ENCODE measurements around the gene PRKG1.

Gene PRKG1

GRCh38 chr10:51079766-51080165 lies 5.5 kb downstream of the PRKG1 start:
- H2AFZ ChIP-seq (ENCODE audit: low read depth, low read length): no peak overlapping the region
- H3K4me2 ChIP-seq (ENCODE audit: insufficient read depth, low read length): no peak overlapping the region

GRCh38 chr10:51080311-51081006 lies 6.2 kb downstream of the PRKG1 start:
- ATAC-seq (ENCODE audit: insufficient read depth, low read depth) (no peak), DNase-seq (no peak)
- Histone ChIP-seq H3K27ac (ENCODE audit: low read length) (no peak overlapping the region), H3K27me3 (ENCODE audit: insufficient read depth, low read length, poor library complexity) (no peaks in the 10 kb centered on the region), H3K4me1 (ENCODE audit: insufficient read depth, low read length) (no peaks in the 10 kb centered on the region), H3K9me3 (ENCODE audit: insufficient read depth, low read length, severe bottlenecking) (no peaks in the 10 kb centered on the region), H3K9ac (ENCODE audit: low read depth, low read length) (no peak overlapping the region), H3K79me2 (ENCODE audit: insufficient read depth, low read length) (no peaks in the 10 kb centered on the region), H3K36me3 (ENCODE audit: insufficient read depth, low read length) (no peaks in the 10 kb centered on the region), H3K4me2 (ENCODE audit: insufficient read depth, low read length) (no peak overlapping the region), H3K4me3 (ENCODE audit: low read depth in 1 of 2, low read length in 2 of 2) (no peak overlapping the region), H2AFZ (ENCODE audit: low read depth, low read length) (no peak overlapping the region), H4K20me1 (ENCODE audit: insufficient read depth, low read length) (no peaks in the 10 kb centered on the region)
- TF ChIP-seq CTCF (IDR thresholded peaks at IDR 0.05; ENCODE audit: borderline replicate concordance, extremely low read depth, low read length, poor library complexity, severe bottlenecking) (no peak), EZH2 (IDR thresholded peaks at IDR 0.05; ENCODE audit: borderline replicate concordance, low read depth, low read length, severe bottlenecking) (no peak)

More at GRCh38 chr10:51079766-51080165, 5.5 kb downstream of the PRKG1 start:
- Histone ChIP-seq H3K4me3 (ENCODE audit: low read depth in 1 of 2, low read length in 2 of 2) (no peak overlapping the region), H3K4me1 (ENCODE audit: insufficient read depth, low read length) (no peaks in the 10 kb centered on the region), H3K36me3 (ENCODE audit: insufficient read depth, low read length) (no peaks in the 10 kb centered on the region), H3K9me3 (ENCODE audit: insufficient read depth, low read length, severe bottlenecking) (no peaks in the 10 kb centered on the region), H3K9ac (ENCODE audit: low read depth, low read length) (no peak overlapping the region), H4K20me1 (ENCODE audit: insufficient read depth, low read length) (no peaks in the 10 kb centered on the region), H3K27me3 (ENCODE audit: insufficient read depth, low read length, poor library complexity) (no peaks in the 10 kb centered on the region), H3K27ac (ENCODE audit: low read length) (no peak overlapping the region), H3K79me2 (ENCODE audit: insufficient read depth, low read length) (no peaks in the 10 kb centered on the region)
- ATAC-seq (ENCODE audit: insufficient read depth, low read depth): no peak
- TF ChIP-seq CTCF (IDR thresholded peaks at IDR 0.05; ENCODE audit: borderline replicate concordance, extremely low read depth, low read length, poor library complexity, severe bottlenecking) (no peak), EZH2 (IDR thresholded peaks at IDR 0.05; ENCODE audit: borderline replicate concordance, low read depth, low read length, severe bottlenecking) (no peak)
- DNase-seq: no peak

DNA sequence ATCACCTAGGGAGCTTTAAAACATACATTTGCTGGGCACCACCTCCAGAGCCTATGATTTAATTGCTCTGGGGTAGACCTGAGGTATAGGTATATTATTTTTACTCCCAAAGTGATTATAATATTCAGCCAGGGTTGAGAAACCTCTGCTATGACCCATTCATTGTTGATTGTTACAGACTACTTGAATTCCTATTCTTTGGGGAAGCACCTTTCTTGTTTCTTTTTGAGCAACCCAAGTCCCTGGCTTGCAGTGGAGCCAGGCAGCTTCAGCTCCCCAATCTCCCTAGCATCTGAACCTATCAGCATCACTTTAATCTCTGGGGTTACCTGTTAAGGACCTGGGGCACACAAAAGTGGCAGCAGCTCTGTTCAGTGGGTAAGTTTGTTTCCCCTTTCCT lies 8.6 kb downstream of the PRKG1 start:
- ATAC-seq (ENCODE audit: insufficient read depth, low read depth): no peak
- H3K9ac ChIP-seq (ENCODE audit: low read depth, low read length): no peak overlapping the region
- no peak overlapping the region for H2AFZ ChIP-seq (ENCODE audit: low read depth, low read length)
- H3K79me2 ChIP-seq (ENCODE audit: insufficient read depth, low read length): no peaks in the 10 kb centered on the region
- H3K4me3 ChIP-seq (ENCODE audit: low read depth in 1 of 2, low read length in 2 of 2): no peak overlapping the region
- no peaks in the 10 kb centered on the region for H3K27me3 ChIP-seq (ENCODE audit: insufficient read depth, low read length, poor library complexity)
- H3K4me2 ChIP-seq (ENCODE audit: insufficient read depth, low read length): no peak overlapping the region
- no peak overlapping the region for H3K27ac ChIP-seq (ENCODE audit: low read length)
- no peak for TF ChIP-seq CTCF (IDR thresholded peaks at IDR 0.05; ENCODE audit: borderline replicate concordance, extremely low read depth, low read length, poor library complexity, severe bottlenecking)
- TF ChIP-seq EZH2 (IDR thresholded peaks at IDR 0.05; ENCODE audit: borderline replicate concordance, low read depth, low read length, severe bottlenecking): no peak
- H3K36me3 ChIP-seq (ENCODE audit: insufficient read depth, low read length): no peaks in the 10 kb centered on the region
- H3K4me1 ChIP-seq (ENCODE audit: insufficient read depth, low read length): no peaks in the 10 kb centered on the region
- no peaks in the 10 kb centered on the region for H4K20me1 ChIP-seq (ENCODE audit: insufficient read depth, low read length)
- no peaks in the 10 kb centered on the region for H3K9me3 ChIP-seq (ENCODE audit: insufficient read depth, low read length, severe bottlenecking)
- no peak for DNase-seq
